Suprapubic skin (tissue), 4 donors: Measurements from ENCODE around the gene TTC21A. TPM values are rescaled to one million over a fixed set of nuclear protein-coding genes. Genes with fewer than 3 reads are reported as not detected.

Experiments used
- DNase-seq, 2 donors: peaks; one replicate each; pipeline ENCODE4 v3.0.0-alpha.2; 2019; ENCODE audit warnings: low spot score in 2 of 2
- H3K27ac ChIP-seq: fragments of 200-600 bp; sonication (generic); one replicate; pipeline ENCODE4 v1.5.1; 2019
- H3K27me3 ChIP-seq: fragments of 200-600 bp; sonication (generic); one replicate; pipeline ENCODE4 v1.5.1; 2019
- H3K36me3 ChIP-seq: fragments of 200-600 bp; sonication (generic); one replicate; pipeline ENCODE4 v1.5.1; 2019
- H3K4me1 ChIP-seq: fragments of 200-600 bp; sonication (generic); one replicate; pipeline ENCODE4 v1.5.1; 2019
- H3K4me3 ChIP-seq: fragments of 200-600 bp; sonication (generic); one replicate; pipeline ENCODE4 v1.5.1; 2019; ENCODE audit warnings: mild to moderate bottlenecking
- H3K9me3 ChIP-seq: fragments of 200-600 bp; sonication (generic); one replicate; pipeline ENCODE4 v1.5.1; 2019
- CTCF ChIP-seq, 2 donors: fragments of 200-600 bp in 1 of 2; fragments of 450-650 bp in 1 of 2; sonication (generic) in 1 of 2; IDR thresholded peaks; one replicate each; pipeline ENCODE4 v1.5.1; 2016 to 2019; ENCODE audit warnings: antibody characterized with exemption in 2 of 2, mild to moderate bottlenecking in 1 of 2, moderate library complexity in 1 of 2
- EP300 ChIP-seq: sonication (generic); formaldehyde crosslinking; IDR thresholded peaks from one replicate; pipeline ENCODE4 v1.6.1; 2017; ENCODE audit warnings: antibody characterized with exemption
- POLR2A ChIP-seq, 2 donors: fragments of 450-650 bp; IDR thresholded peaks; one replicate each; pipeline ENCODE4 v1.6.1; 2017; ENCODE audit warnings: antibody characterized with exemption in 2 of 2, mild to moderate bottlenecking in 2 of 2, moderate library complexity in 2 of 2
- POLR2AphosphoS5 ChIP-seq, 3 donors: sonication (generic); formaldehyde crosslinking; IDR thresholded peaks; one replicate each; pipeline ENCODE4 v1.6.1; 2017; ENCODE audit warnings: antibody characterized with exemption in 3 of 3
- WGBS: methylation state at CpG from one replicate; pipeline ENCODE4 v1.1.5; 2018; 5-methylcytosine and 5-hydroxymethylcytosine counted together
- total RNA-seq, 4 donors: library from RNA; depleted of rRNA; stranded (reverse); fragments of >200 nt; gene quantifications; one replicate each; pipeline ENCODE4 v1.1.0, GENCODE V29; 2016

TTC21A gene
- total RNA-seq, 4 donors from 2014 or later: 1.2 to 11.0 (median 4.7) TPM

- Histone ChIP-seq H3K4me1 (peaks cover 14% of the 10 kb centered on the region), H3K27me3 (no peaks in the 10 kb centered on the region), H3K4me3 (no peak overlapping the region), H3K27ac (no peak overlapping the region), H3K36me3 (peaks cover 23% of the 10 kb centered on the region), H3K9me3 (no peaks in the 10 kb centered on the region)
- DNase-seq: no peak
- TF ChIP-seq POLR2AphosphoS5 (IDR thresholded peaks at IDR 0.05): no peak
- TF ChIP-seq POLR2A (IDR thresholded peaks at IDR 0.05): no peak
- no peak for TF ChIP-seq CTCF (IDR thresholded peaks at IDR 0.05)
- no peak for TF ChIP-seq EP300
- 81% methylated on average over 6 of the region's 6 CpGs for WGBS
Observed at GRCh38 chr3:39133822-39134221, 26.3 kb downstream of the TTC21A start.

- no peak overlapping the region for H3K27ac ChIP-seq
- 91% methylated on average over 7 of the region's 7 CpGs for WGBS
Observed at GRCh38 chr3:39134305-39134704, 26.8 kb downstream of the TTC21A start.

GRCh38 chr3:39135170-39135805 is 27.8 kb downstream of the TTC21A start:
- TF ChIP-seq POLR2A (IDR thresholded peaks at IDR 0.05) (no peak), POLR2AphosphoS5 (IDR thresholded peaks at IDR 0.05) (no peak), CTCF (IDR thresholded peaks at IDR 0.05) (no peak), EP300 (no peak)
- WGBS: 93% methylated on average over 7 of the region's 8 CpGs
- H3K4me1 ChIP-seq: peaks cover 27% of the 10 kb centered on the region
- no peaks in the 10 kb centered on the region for H3K9me3 ChIP-seq
- no peaks in the 10 kb centered on the region for H3K27me3 ChIP-seq
- H3K27ac ChIP-seq: no peak overlapping the region
- no peak for DNase-seq
- H3K4me3 ChIP-seq: no peak overlapping the region
- peaks cover 23% of the 10 kb centered on the region for H3K36me3 ChIP-seq

More at GRCh38 chr3:39134305-39134704, 26.8 kb downstream of the TTC21A start:
- DNase-seq: no peak
- no peaks in the 10 kb centered on the region for H3K9me3 ChIP-seq
- H3K36me3 ChIP-seq: peaks cover 23% of the 10 kb centered on the region
- no peak overlapping the region for H3K4me3 ChIP-seq
- no peaks in the 10 kb centered on the region for H3K27me3 ChIP-seq
- H3K4me1 ChIP-seq: peaks cover 19% of the 10 kb centered on the region
- no peak for TF ChIP-seq POLR2AphosphoS5 (IDR thresholded peaks at IDR 0.05)
- no peak for TF ChIP-seq CTCF (IDR thresholded peaks at IDR 0.05)
- TF ChIP-seq EP300: no peak
- TF ChIP-seq POLR2A (IDR thresholded peaks at IDR 0.05): no peak

- no peaks in the 10 kb centered on the region for H3K27me3 ChIP-seq
- WGBS: 91% methylated on average over 13 of the region's 21 CpGs
- TF ChIP-seq POLR2AphosphoS5 (IDR thresholded peaks at IDR 0.05) (no peak), POLR2A (IDR thresholded peaks at IDR 0.05) (no peak), CTCF (IDR thresholded peaks at IDR 0.05) (no peak), EP300 (no peak)
- H3K36me3 ChIP-seq: peaks cover 23% of the 10 kb centered on the region
- H3K4me1 ChIP-seq: peaks cover 42% of the 10 kb centered on the region
- no peak for DNase-seq
- no peak overlapping the region for H3K4me3 ChIP-seq
- no peaks in the 10 kb centered on the region for H3K9me3 ChIP-seq
- H3K27ac ChIP-seq: no peak overlapping the region
Observed at GRCh38 chr3:39136533-39137434, 29.3 kb downstream of the TTC21A start.

- no peak for TF ChIP-seq POLR2A (IDR thresholded peaks at IDR 0.05)
- no peak for TF ChIP-seq POLR2AphosphoS5 (IDR thresholded peaks at IDR 0.05)
- no peak for TF ChIP-seq EP300
- TF ChIP-seq CTCF (IDR thresholded peaks at IDR 0.05): no peak
- no peak overlapping the region for H3K27ac ChIP-seq
- peaks cover 45% of the 10 kb centered on the region for H3K4me1 ChIP-seq
- WGBS: 96% methylated on average over 13 of the region's 18 CpGs
- H3K27me3 ChIP-seq: no peaks in the 10 kb centered on the region
- H3K4me3 ChIP-seq: no peak overlapping the region
- peaks cover 25% of the 10 kb centered on the region for H3K36me3 ChIP-seq
- DNase-seq: no peak
- no peaks in the 10 kb centered on the region for H3K9me3 ChIP-seq
Observed at GRCh38 chr3:39137435-39137936, 30.0 kb downstream of the TTC21A start.
